Measurements from ENCODE around the gene PUS10.
"Not testable (repeated sequence)": the region's sequence is repeated elsewhere in the genome, so short reads cannot be mapped to it uniquely, and the experiment has no call there.

DNA sequence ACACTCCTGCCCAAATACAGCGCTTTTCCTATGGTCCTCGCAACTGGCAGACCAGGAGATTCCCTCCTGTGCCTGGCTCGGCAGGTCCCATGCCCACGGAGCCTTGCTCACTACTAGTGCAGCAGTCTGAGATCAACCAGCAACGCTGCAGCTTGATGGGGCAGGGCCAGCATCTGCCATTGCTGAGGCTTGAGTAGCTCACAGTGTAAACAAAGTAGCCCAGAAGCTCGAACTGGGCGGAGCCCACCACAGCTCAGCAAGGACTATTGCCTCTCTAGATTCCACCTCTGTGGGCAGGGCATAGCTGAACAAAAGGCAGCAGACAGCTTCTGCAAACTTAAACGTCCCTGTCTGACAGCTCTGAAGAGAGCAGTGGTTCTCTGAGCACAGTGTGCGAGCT lies 16.5 kb upstream of the PUS10 start:
- TF ChIP-seq, protein P1, sequence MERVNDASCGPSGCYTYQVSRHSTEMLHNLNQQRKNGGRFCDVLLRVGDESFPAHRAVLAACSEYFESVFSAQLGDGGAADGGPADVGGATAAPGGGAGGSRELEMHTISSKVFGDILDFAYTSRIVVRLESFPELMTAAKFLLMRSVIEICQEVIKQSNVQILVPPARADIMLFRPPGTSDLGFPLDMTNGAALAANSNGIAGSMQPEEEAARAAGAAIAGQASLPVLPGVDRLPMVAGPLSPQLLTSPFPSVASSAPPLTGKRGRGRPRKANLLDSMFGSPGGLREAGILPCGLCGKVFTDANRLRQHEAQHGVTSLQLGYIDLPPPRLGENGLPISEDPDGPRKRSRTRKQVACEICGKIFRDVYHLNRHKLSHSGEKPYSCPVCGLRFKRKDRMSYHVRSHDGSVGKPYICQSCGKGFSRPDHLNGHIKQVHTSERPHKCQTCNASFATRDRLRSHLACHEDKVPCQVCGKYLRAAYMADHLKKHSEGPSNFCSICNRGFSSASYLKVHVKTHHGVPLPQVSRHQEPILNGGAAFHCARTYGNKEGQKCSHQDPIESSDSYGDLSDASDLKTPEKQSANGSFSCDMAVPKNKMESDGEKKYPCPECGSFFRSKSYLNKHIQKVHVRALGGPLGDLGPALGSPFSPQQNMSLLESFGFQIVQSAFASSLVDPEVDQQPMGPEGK (CRISPR knock-in tag; IDR thresholded peaks at IDR 0.05; ENCODE audit: borderline replicate concordance), result not testable (repeated sequence)
- TF ChIP-seq, protein P2, sequence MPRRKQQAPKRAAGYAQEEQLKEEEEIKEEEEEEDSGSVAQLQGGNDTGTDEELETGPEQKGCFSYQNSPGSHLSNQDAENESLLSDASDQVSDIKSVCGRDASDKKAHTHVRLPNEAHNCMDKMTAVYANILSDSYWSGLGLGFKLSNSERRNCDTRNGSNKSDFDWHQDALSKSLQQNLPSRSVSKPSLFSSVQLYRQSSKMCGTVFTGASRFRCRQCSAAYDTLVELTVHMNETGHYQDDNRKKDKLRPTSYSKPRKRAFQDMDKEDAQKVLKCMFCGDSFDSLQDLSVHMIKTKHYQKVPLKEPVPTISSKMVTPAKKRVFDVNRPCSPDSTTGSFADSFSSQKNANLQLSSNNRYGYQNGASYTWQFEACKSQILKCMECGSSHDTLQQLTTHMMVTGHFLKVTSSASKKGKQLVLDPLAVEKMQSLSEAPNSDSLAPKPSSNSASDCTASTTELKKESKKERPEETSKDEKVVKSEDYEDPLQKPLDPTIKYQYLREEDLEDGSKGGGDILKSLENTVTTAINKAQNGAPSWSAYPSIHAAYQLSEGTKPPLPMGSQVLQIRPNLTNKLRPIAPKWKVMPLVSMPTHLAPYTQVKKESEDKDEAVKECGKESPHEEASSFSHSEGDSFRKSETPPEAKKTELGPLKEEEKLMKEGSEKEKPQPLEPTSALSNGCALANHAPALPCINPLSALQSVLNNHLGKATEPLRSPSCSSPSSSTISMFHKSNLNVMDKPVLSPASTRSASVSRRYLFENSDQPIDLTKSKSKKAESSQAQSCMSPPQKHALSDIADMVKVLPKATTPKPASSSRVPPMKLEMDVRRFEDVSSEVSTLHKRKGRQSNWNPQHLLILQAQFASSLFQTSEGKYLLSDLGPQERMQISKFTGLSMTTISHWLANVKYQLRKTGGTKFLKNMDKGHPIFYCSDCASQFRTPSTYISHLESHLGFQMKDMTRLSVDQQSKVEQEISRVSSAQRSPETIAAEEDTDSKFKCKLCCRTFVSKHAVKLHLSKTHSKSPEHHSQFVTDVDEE (CRISPR knock-in tag; IDR thresholded peaks at IDR 0.05), result not testable (repeated sequence)
- not testable (repeated sequence) for TF ChIP-seq RARB, ISL1 (CRISPR knock-in tag; IDR thresholded peaks at IDR 0.05)
- TF ChIP-seq, protein P3, sequence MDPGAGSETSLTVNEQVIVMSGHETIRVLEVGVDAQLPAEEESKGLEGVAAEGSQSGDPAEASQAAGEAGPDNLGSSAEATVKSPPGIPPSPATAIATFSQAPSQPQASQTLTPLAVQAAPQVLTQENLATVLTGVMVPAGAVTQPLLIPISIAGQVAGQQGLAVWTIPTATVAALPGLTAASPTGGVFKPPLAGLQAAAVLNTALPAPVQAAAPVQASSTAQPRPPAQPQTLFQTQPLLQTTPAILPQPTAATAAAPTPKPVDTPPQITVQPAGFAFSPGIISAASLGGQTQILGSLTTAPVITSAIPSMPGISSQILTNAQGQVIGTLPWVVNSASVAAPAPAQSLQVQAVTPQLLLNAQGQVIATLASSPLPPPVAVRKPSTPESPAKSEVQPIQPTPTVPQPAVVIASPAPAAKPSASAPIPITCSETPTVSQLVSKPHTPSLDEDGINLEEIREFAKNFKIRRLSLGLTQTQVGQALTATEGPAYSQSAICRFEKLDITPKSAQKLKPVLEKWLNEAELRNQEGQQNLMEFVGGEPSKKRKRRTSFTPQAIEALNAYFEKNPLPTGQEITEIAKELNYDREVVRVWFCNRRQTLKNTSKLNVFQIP (CRISPR knock-in tag; IDR thresholded peaks at IDR 0.05; ENCODE audit: borderline replicate concordance, low read depth), result not testable (repeated sequence)
- TF ChIP-seq, protein P4, sequence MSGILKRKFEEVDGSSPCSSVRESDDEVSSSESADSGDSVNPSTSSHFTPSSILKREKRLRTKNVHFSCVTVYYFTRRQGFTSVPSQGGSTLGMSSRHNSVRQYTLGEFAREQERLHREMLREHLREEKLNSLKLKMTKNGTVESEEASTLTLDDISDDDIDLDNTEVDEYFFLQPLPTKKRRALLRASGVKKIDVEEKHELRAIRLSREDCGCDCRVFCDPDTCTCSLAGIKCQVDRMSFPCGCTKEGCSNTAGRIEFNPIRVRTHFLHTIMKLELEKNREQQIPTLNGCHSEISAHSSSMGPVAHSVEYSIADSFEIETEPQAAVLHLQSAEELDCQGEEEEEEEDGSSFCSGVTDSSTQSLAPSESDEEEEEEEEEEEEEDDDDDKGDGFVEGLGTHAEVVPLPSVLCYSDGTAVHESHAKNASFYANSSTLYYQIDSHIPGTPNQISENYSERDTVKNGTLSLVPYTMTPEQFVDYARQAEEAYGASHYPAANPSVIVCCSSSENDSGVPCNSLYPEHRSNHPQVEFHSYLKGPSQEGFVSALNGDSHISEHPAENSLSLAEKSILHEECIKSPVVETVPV (CRISPR knock-in tag; IDR thresholded peaks at IDR 0.05), result not testable (repeated sequence)
